RWPE2 (cell line): ENCODE results near the gene PDSS2.
"Not testable (repeated sequence)": the region's sequence is repeated elsewhere in the genome, so short reads cannot be mapped to it uniquely, and the experiment has no call there.

Experiments
- ATAC-seq: fragments of 200-7000 bp; cut with Tn5 transposase; 3 replicates; pipeline ENCODE4 v1.9.1; 2021; ENCODE audit warnings: low read depth
- DNase-seq: peaks from one replicate; pipeline ENCODE4 v3.0.0-alpha.2; 2020; ENCODE audit warnings: low spot score
- H3K27ac ChIP-seq: fragments of 450-650 bp; 2 replicates; pipeline ENCODE4 v1.5.1; 2017; ENCODE audit warnings: mild to moderate bottlenecking; ENCODE audit not compliant: poor library complexity, severe bottlenecking
- H3K27me3 ChIP-seq: fragments of 250-450 bp; sonication (Bioruptor Pico); 2 replicates; pipeline ENCODE4 v1.5.1; 2021; ENCODE audit warnings: mild to moderate bottlenecking, moderate library complexity; ENCODE audit not compliant: insufficient read depth, poor library complexity, severe bottlenecking
- H3K36me3 ChIP-seq: fragments of 250-450 bp; sonication (Bioruptor Pico); 2 replicates; pipeline ENCODE4 v1.5.1; 2020; ENCODE audit warnings: low read depth, mild to moderate bottlenecking, moderate library complexity
- H3K4me1 ChIP-seq: fragments of 250-450 bp; sonication (Bioruptor Pico); 2 replicates; pipeline ENCODE4 v1.5.1; 2021; ENCODE audit warnings: mild to moderate bottlenecking, moderate library complexity; ENCODE audit not compliant: insufficient read depth, poor library complexity, severe bottlenecking
- H3K4me3 ChIP-seq: fragments of 250-450 bp; sonication (Bioruptor Pico); 2 replicates; pipeline ENCODE4 v1.5.1; 2021; ENCODE audit warnings: mild to moderate bottlenecking, moderate library complexity; ENCODE audit not compliant: severe bottlenecking
- H3K9me3 ChIP-seq: fragments of 250-450 bp; sonication (Bioruptor Pico); 2 replicates; pipeline ENCODE4 v1.5.1; 2021; ENCODE audit warnings: mild to moderate bottlenecking, moderate library complexity; ENCODE audit not compliant: severe bottlenecking
- CTCF ChIP-seq: fragments of 450-650 bp; IDR thresholded peaks from one replicate; pipeline ENCODE4 v1.5.1; 2017; ENCODE audit warnings: mild to moderate bottlenecking, moderate library complexity; ENCODE audit not compliant: poor library complexity, severe bottlenecking

Gene PDSS2

GRCh38 chr6:107140581-107140980, 318.8 kb downstream of the PDSS2 start:
- no peak for TF ChIP-seq CTCF
- no peak for DNase-seq
- peaks cover 3% of the 10 kb centered on the region for H3K4me1 ChIP-seq
- no peaks in the 10 kb centered on the region for H3K36me3 ChIP-seq
- no peak overlapping the region for H3K27ac ChIP-seq
- no peak overlapping the region for H3K4me3 ChIP-seq
- H3K27me3 ChIP-seq = no peaks in the 10 kb centered on the region
- H3K9me3 ChIP-seq = no peaks in the 10 kb centered on the region
- ATAC-seq = no peak

GRCh38 chr6:107136324-107136723, 323.0 kb downstream of the PDSS2 start:
- not testable (repeated sequence) for DNase-seq, H3K9me3 ChIP-seq, H3K27ac ChIP-seq, H3K27me3 ChIP-seq, ATAC-seq, H3K4me1 ChIP-seq, H3K36me3 ChIP-seq, H3K4me3 ChIP-seq

- H3K36me3 ChIP-seq, H3K27ac ChIP-seq, H3K4me3 ChIP-seq, H3K27me3 ChIP-seq, DNase-seq, ATAC-seq, H3K4me1 ChIP-seq, H3K9me3 ChIP-seq: not testable (repeated sequence)
Measured at GRCh38 chr6:107135048-107135680, 324.2 kb downstream of the PDSS2 start.

GRCh38 chr6:107132330-107132954, 326.9 kb downstream of the PDSS2 start:
- Histone ChIP-seq H3K4me1 (no peaks in the 10 kb centered on the region), H3K27me3 (no peaks in the 10 kb centered on the region), H3K4me3 (no peak overlapping the region), H3K27ac (no peak overlapping the region), H3K36me3 (no peaks in the 10 kb centered on the region), H3K9me3 (no peaks in the 10 kb centered on the region)
- no peak for DNase-seq
- TF ChIP-seq CTCF = peak; percentile 78
- ATAC-seq = no peak

- no peak overlapping the region for H3K4me3 ChIP-seq
- TF ChIP-seq CTCF = no peak
- no peak overlapping the region for H3K27ac ChIP-seq
- ATAC-seq = no peak
- no peaks in the 10 kb centered on the region for H3K36me3 ChIP-seq
- H3K27me3 ChIP-seq = no peaks in the 10 kb centered on the region
- no peaks in the 10 kb centered on the region for H3K9me3 ChIP-seq
- no peaks in the 10 kb centered on the region for H3K4me1 ChIP-seq
- DNase-seq = no peak
Measured at GRCh38 chr6:107129370-107129925, 329.9 kb downstream of the PDSS2 start.

- DNase-seq = no peak
- H3K4me3 ChIP-seq = no peak overlapping the region
- no peaks in the 10 kb centered on the region for H3K9me3 ChIP-seq
- no peaks in the 10 kb centered on the region for H3K4me1 ChIP-seq
- ATAC-seq = no peak
- no peak for TF ChIP-seq CTCF
- H3K27ac ChIP-seq = no peak overlapping the region
- H3K27me3 ChIP-seq = no peaks in the 10 kb centered on the region
- no peaks in the 10 kb centered on the region for H3K36me3 ChIP-seq
Measured at GRCh38 chr6:107128577-107128976, 330.8 kb downstream of the PDSS2 start.
